Superior temporal gyrus (tissue), 1 donor: ENCODE measurements around the gene NDUFS3.
"Not testable (repeated sequence)": the region's sequence is repeated elsewhere in the genome, so short reads cannot be mapped to it uniquely, and the experiment has no call there.

Experiments used
- DNase-seq: peaks from one replicate; pipeline ENCODE4 v3.0.0-alpha.2; 2016; ENCODE audit errors: extremely low spot score

NDUFS3 gene

GRCh38 chr11:47578524-47579494, at the start of gene NDUFS3, which contains the start of gene KBTBD4:
NDUFS3 (plus strand) TSS chr11:47579074; CDS start chr11:47579092, 18 bp downstream.
KBTBD4 (minus strand) TSS chr11:47578970; CDS start chr11:47578951, 19 bp downstream.
- DNase-seq: peak; percentile 97

DNA sequence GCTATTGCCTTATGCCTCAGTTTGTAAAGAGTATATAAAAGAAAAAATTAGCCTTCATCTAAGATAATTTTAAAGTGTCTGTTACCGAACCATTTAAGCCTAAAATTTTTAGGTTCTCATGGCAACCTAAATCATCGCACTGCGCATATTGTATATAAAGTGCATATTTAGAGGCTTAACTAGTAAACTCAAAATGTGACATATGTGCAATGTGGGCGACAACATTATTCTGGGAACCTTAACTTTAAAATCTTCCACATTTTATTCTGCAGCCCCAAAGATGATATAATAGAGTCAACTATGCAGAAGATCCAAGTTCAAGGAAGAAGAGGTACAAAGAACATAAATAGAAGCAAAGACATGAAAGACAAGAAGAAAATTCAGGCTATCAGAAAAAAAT, 48.9 kb upstream of the NDUFS3 start:
- DNase-seq: peak; percentile 71

- DNase-seq: not testable (repeated sequence)
These were observed 48.2 kb upstream of the NDUFS3 start for GRCh38 chr11:47530721-47531120.

GRCh38 chr11:47531666-47532065, 47.2 kb upstream of the NDUFS3 start:
- peak; percentile 42 for DNase-seq

- DNase-seq: peak; percentile 60
These were observed 46.2 kb upstream of the NDUFS3 start for GRCh38 chr11:47532597-47533213.

- DNase-seq: no peak
These were observed 45.2 kb upstream of the NDUFS3 start for GRCh38 chr11:47533690-47534151.

DNA sequence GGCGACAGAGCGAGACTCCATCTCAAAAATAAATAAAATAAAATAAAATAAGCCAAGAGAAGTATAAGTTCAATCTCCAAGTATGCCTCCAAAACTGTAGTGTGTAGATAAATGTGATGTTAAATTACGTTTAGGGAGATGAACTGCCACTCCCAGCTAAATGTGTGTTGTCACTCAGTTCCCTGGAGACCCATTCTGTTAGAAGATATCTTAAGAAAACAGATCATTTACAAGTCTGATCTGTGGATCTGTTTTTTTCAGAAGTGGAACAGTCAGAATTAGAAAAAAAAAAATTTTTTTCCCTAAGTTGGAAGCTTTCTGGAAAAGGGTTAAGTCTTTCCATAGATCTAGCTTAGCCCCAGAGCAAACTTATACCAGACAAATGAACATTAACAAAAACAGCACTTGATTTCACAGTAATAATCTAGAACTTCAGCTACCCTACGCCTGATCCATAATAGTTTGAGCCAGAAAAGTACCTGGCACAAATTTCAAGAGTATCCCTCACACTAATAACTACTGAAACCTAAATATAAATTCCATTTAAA, 44.1 kb upstream of the NDUFS3 start:
- DNase-seq: no peak

DNA sequence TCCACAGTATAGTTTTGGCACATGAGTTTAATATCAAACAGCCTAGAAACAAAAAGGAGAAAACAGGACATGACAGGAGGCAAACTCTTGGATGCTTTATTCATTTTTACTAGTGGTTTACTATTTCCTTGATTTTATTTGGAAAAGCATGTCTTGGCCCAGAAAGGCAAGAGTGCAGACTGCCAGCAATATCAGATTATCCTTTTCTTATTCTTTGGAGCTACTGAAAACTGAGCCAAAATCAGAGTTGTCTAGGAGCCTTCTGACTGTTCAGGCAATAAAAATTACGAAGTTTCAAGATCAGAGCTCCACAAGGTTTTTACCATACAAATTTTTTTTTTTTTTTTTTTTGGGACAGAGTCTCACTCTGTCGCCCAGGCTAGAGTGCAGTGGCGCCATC, 42.0 kb upstream of the NDUFS3 start:
- DNase-seq: peak; percentile 10

GRCh38 chr11:47538741-47539565, 39.9 kb upstream of the NDUFS3 start:
- peak; percentile 75 for DNase-seq

DNA sequence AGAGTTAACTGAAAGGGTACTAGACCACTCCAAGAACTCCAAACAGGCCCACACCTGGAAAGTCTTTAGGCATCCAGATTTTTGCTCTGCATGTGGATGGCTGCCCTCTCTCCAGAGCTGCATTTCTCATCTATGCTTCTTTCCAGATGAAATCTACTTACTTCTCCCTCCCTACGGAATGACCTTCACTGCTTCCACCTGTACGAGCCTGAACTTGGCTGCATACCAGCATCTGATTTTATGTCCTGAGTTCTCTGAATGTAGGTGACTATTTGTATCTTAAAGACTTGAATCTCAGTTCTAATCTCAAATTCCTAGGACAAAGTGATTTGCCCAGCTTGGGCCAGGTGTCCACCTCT, 39.2 kb upstream of the NDUFS3 start:
- DNase-seq: no peak

DNA sequence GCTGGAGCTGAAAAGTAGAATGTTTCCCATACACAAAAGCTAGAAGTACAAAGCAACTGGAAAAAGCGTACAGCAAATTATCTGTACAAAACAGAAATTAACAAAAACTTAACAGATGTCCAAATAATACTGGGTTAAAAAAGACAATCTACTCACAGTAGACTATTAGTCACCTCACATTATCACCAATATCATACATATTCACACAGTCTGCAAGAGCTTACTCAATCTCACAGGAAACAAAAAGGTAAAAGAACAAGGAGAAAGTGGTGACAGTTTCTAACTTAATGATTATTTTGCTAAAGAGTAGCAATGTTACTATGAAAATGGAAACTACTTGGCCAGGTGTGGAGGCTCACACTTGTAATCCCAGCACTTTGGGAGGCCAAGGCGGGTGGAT, 37.8 kb upstream of the NDUFS3 start:
- no peak for DNase-seq

DNA sequence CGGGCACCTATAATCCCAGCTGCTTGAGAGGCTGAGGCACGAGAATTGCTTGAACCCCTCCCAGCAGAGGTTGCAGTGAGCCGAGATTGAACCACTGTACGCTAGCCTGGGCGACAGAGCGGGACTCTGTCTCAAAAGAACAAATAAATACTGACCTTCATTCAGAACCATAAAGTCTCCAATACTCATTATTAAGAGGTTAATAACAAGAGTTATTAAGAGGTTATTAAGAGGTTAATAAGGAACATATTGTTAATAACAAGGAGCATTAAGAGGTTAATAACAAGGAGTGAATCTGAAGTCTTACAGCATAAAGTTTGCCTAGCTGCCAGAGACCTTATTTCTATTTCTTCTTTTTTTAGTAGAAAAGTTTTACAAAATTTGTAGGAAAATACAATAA, 33.6 kb upstream of the NDUFS3 start:
- DNase-seq: no peak

GRCh38 chr11:47546274-47546673, 32.6 kb upstream of the NDUFS3 start:
- not testable (repeated sequence) for DNase-seq

GRCh38 chr11:47550288-47551047, 28.4 kb upstream of the NDUFS3 start:
- DNase-seq: no peak

DNA sequence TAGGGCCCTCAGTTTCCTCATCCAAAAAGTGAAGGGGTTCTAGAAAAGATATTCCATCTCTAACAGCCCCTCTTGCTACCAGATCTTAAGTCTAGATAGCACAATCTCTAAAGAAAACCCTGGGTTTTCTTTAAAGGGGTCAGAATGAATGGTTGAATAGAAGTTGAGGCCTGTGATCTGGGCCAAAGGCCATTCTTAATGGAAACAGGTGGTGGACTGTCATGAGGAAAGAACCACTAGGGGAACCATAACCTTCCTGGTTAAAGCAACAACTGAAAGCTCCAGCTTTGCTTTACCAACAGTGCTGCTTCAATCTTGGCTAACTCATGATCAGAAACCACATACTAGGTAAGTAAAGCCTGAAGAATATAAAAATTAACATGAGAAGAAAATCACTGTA, 27.8 kb upstream of the NDUFS3 start:
- DNase-seq: peak; percentile 10

GRCh38 chr11:47552056-47552565, 26.8 kb upstream of the NDUFS3 start:
- DNase-seq: peak; percentile 32

GRCh38 chr11:47552566-47553405, 26.1 kb upstream of the NDUFS3 start, which contains the start of gene CELF1:
CELF1 (minus strand) TSS chr11:47553132; CDS start chr11:47499523, 53,609 bp downstream.
- peak; percentile 92 for DNase-seq

DNA sequence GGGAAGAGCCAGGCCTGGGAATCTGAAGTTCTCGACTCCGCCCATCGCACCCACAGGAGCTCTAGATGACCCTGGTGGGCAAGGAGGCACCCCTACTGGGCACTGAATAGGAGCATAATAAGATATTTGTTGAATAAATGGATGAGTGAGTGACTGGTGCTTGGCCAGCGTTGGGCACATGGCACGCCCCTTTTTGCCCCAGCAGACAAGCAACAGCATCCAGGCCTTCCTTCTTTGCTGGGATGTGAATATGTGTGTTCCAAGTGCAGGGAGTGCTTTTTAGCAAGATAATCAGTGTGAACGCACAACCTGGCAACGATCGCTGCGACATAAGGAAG, 25.5 kb upstream of the NDUFS3 start:
- no peak for DNase-seq

DNA sequence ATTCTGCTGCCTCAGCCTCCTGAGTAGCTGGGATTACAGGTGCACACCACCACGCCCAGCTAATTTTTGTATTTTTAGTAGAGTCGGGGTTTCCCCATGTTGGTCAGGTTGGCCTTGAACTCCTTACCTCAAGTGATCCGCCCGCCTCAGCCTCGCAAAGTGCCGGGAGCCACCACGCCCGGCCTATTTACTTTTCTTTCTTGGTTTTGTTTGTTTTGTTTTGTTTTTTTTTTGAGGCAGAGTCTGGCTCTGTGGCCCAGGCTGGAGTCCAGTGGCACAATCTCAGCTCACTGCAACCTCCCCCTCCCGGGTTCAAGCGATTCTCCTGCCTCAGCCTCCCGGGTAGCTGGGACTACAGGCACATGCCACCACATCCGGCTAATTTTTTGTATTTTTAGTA, 21.9 kb upstream of the NDUFS3 start:
- not testable (repeated sequence) for DNase-seq

GRCh38 chr11:47558695-47559094, 20.2 kb upstream of the NDUFS3 start:
- DNase-seq: no peak
